Trophoblast cell (in vitro differentiated cells and primary cell): ENCODE data around the gene GALR2.

ENCODE experiments used
- DNase-seq, 2 donors: peaks; one replicate each; pipeline ENCODE4 v3.0.0-alpha.2; 2016
- H2AFZ ChIP-seq: 2 replicates; pipeline ENCODE4 v1.6.1; 2013; ENCODE audit warnings: low read length, moderate library complexity, mild to moderate bottlenecking; ENCODE audit not compliant: insufficient read depth, poor library complexity
- H2AK5ac ChIP-seq: 2 replicates; pipeline ENCODE4 v1.6.1; 2013; ENCODE audit warnings: mild to moderate bottlenecking, low read length
- H2BK120ac ChIP-seq: 2 replicates; pipeline ENCODE4 v1.6.1; 2013; ENCODE audit warnings: low read length, mild to moderate bottlenecking, moderate library complexity; ENCODE audit not compliant: insufficient read depth, poor library complexity
- H2BK12ac ChIP-seq: 2 replicates; pipeline ENCODE4 v1.6.1; 2013; ENCODE audit warnings: mild to moderate bottlenecking, low read length, moderate library complexity
- H2BK5ac ChIP-seq: 2 replicates; pipeline ENCODE4 v1.6.1; 2013; ENCODE audit warnings: low read length, low read depth, moderate library complexity, mild to moderate bottlenecking; ENCODE audit not compliant: poor library complexity
- H3K14ac ChIP-seq: 2 replicates; pipeline ENCODE4 v1.6.1; 2013; ENCODE audit warnings: mild to moderate bottlenecking, low read length
- H3K18ac ChIP-seq: 2 replicates; pipeline ENCODE4 v1.6.1; 2013; ENCODE audit warnings: mild to moderate bottlenecking, low read length
- H3K23ac ChIP-seq: 2 replicates; pipeline ENCODE4 v1.6.1; 2013; ENCODE audit warnings: low read length
- H3K27ac ChIP-seq: 2 replicates; pipeline ENCODE4 v1.5.1; 2013; ENCODE audit warnings: low read depth, mild to moderate bottlenecking, inconsistent platforms, low read length, moderate library complexity
- H3K27me3 ChIP-seq: 2 replicates; pipeline ENCODE4 v1.6.1; 2013; ENCODE audit warnings: inconsistent platforms, mild to moderate bottlenecking, low read length, moderate library complexity; ENCODE audit not compliant: insufficient read depth
- H3K36me3 ChIP-seq, 2 experiments: 1 replicate in 1 of 2; 2 replicates in 1 of 2; pipeline ENCODE4 v1.6.1; 2013; ENCODE audit warnings: low read length in 2 of 2, mild to moderate bottlenecking in 2 of 2, moderate library complexity in 1 of 2; ENCODE audit not compliant: insufficient read depth in 2 of 2, control insufficient read depth in 1 of 2
- H3K4ac ChIP-seq: 2 replicates; pipeline ENCODE4 v1.6.1; 2013; ENCODE audit warnings: low read depth, mild to moderate bottlenecking, low read length, moderate library complexity
- H3K4me1 ChIP-seq, 2 experiments: 1 replicate in 1 of 2; 2 replicates in 1 of 2; pipeline ENCODE4 v1.6.1; 2013; ENCODE audit warnings: low read length in 2 of 2, mild to moderate bottlenecking in 2 of 2, moderate library complexity in 1 of 2; ENCODE audit not compliant: insufficient read depth in 2 of 2, control insufficient read depth in 1 of 2
- H3K4me2 ChIP-seq: 2 replicates; pipeline ENCODE4 v1.6.1; 2013; ENCODE audit warnings: inconsistent platforms, mild to moderate bottlenecking, low read length, moderate library complexity
- H3K4me3 ChIP-seq: 2 replicates; pipeline ENCODE4 v1.5.1; 2013; ENCODE audit warnings: mild to moderate bottlenecking, low read depth, low read length, inconsistent platforms
- H3K79me1 ChIP-seq: one replicate; pipeline ENCODE4 v1.6.1; 2013; ENCODE audit warnings: low read length
- H3K79me2 ChIP-seq: 2 replicates; pipeline ENCODE4 v1.6.1; 2013; ENCODE audit warnings: low read length, mild to moderate bottlenecking; ENCODE audit not compliant: control insufficient read depth, insufficient read depth, poor library complexity
- H3K9ac ChIP-seq: 2 replicates; pipeline ENCODE4 v1.6.1; 2013; ENCODE audit warnings: mild to moderate bottlenecking, low read length
- H3K9me3 ChIP-seq: 2 replicates; pipeline ENCODE4 v1.6.1; 2013; ENCODE audit warnings: low read depth, mild to moderate bottlenecking, control low read depth, inconsistent platforms, low read length; ENCODE audit not compliant: insufficient read depth
- H4K12ac ChIP-seq: 2 replicates; pipeline ENCODE4 v1.6.1; 2013; ENCODE audit warnings: low read depth, mild to moderate bottlenecking, low read length, moderate library complexity
- H4K8ac ChIP-seq: 2 replicates; pipeline ENCODE4 v1.6.1; 2013; ENCODE audit warnings: low read depth, mild to moderate bottlenecking, low read length, moderate library complexity
- H4K91ac ChIP-seq: one replicate; pipeline ENCODE4 v1.6.1; 2013; ENCODE audit warnings: low read depth, mild to moderate bottlenecking, low read length, moderate library complexity
- WGBS: extraction: QIAGEN DNeasy Blood & Tissue Kit; methylation state at CpG from one replicate; pipeline ENCODE4 v1.1.7; 2013; ENCODE audit warnings: missing lambda C conversion rate; ENCODE audit not compliant: insufficient read length, insufficient coverage; ENCODE audit errors: extremely low coverage; 5-methylcytosine and 5-hydroxymethylcytosine counted together

The GALR2 gene

DNA sequence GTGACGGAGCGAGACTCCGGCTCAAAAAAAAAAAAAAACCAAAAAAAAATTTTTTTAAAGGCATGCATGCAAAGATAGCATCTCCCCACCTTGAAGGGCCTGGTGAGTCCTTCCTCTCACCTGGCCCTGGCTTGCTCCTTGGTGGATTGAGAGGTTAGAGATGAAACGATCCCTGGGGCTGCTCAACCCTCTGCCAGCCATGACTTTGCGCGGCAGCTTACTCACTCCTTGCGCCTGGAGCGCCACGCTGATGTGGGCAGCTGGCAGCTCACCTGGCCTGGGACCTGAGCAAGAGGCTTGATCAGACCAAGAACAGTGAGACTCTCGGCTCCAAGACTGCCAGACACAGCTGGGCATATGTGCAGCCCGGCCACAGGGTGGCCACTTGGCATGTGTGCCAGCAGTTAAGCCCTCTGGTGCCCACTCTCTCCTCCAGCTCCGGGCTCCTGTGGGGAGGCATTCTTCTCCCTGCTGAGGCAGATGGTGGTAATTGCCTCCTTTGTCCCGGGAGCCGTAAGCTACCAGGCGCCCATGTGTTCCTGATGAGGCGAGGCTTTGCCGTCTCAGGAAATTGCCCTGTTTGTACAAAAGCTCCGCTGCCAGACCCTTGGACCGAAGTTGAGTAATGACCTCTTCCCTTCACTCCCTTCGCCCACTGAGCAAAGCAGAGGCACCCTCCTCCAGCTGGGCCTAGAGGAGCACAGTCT is 42.4 kb upstream of the GALR2 start:
- Histone ChIP-seq H3K27ac (no peak overlapping the region), H3K4ac (no peak overlapping the region), H3K79me1 (no peaks in the 10 kb centered on the region), H3K4me1 (peaks cover 0 to 5% of the 10 kb centered on the region in 2 experiments), H3K27me3 (no peaks in the 10 kb centered on the region), H3K36me3 (no peaks in the 10 kb centered on the region), H3K14ac (no peak overlapping the region), H4K91ac (no peak overlapping the region), H3K9me3 (peaks cover 9% of the 10 kb centered on the region), H2AFZ (no peak overlapping the region), H2BK120ac (no peak overlapping the region), H2BK12ac (no peak overlapping the region), H3K79me2 (no peaks in the 10 kb centered on the region), H3K4me3 (no peak overlapping the region), H3K9ac (no peak overlapping the region), H3K23ac (no peak overlapping the region), H2BK5ac (no peak overlapping the region), H4K12ac (no peak overlapping the region), H3K18ac (no peak overlapping the region), H2AK5ac (no peak overlapping the region), H3K4me2 (no peak overlapping the region), H4K8ac (no peak overlapping the region)
- peak; percentile 98 for DNase-seq
- no CpG with 5 or more reads among the region's 20 CpGs for WGBS

GRCh38 chr17:76032780-76033108 is 41.8 kb upstream of the GALR2 start:
- no peak overlapping the region for H3K4ac ChIP-seq
- H3K14ac ChIP-seq, result no peak overlapping the region
- H2BK12ac ChIP-seq, result no peak overlapping the region
- H3K79me2 ChIP-seq, result no peaks in the 10 kb centered on the region
- no peak overlapping the region for H4K12ac ChIP-seq
- no peaks in the 10 kb centered on the region for H3K79me1 ChIP-seq
- H2BK5ac ChIP-seq, result no peak overlapping the region
- no peak overlapping the region for H2BK120ac ChIP-seq
- H3K4me3 ChIP-seq, result no peak overlapping the region
- no peak overlapping the region for H4K8ac ChIP-seq
- H3K23ac ChIP-seq, result no peak overlapping the region
- no peaks in the 10 kb centered on the region for H3K36me3 ChIP-seq
- H2AK5ac ChIP-seq, result no peak overlapping the region
- H3K4me1 ChIP-seq, result peaks cover 0 to 3% of the 10 kb centered on the region in 2 experiments
- WGBS, result no CpG with 5 or more reads among the region's 5 CpGs
- no peak overlapping the region for H3K27ac ChIP-seq
- H3K18ac ChIP-seq, result no peak overlapping the region
- no peak overlapping the region for H3K4me2 ChIP-seq
- DNase-seq, result no peak
- no peak overlapping the region for H3K9ac ChIP-seq
- no peak overlapping the region for H2AFZ ChIP-seq
- no peaks in the 10 kb centered on the region for H3K27me3 ChIP-seq
- peaks cover 7% of the 10 kb centered on the region for H3K9me3 ChIP-seq
- no peak overlapping the region for H4K91ac ChIP-seq

GRCh38 chr17:76033139-76033538 is 41.4 kb upstream of the GALR2 start:
- H3K9me3 ChIP-seq, result peaks cover 7% of the 10 kb centered on the region
- no CpG with 5 or more reads among the region's 6 CpGs for WGBS
- H2BK12ac ChIP-seq, result no peak overlapping the region

DNA sequence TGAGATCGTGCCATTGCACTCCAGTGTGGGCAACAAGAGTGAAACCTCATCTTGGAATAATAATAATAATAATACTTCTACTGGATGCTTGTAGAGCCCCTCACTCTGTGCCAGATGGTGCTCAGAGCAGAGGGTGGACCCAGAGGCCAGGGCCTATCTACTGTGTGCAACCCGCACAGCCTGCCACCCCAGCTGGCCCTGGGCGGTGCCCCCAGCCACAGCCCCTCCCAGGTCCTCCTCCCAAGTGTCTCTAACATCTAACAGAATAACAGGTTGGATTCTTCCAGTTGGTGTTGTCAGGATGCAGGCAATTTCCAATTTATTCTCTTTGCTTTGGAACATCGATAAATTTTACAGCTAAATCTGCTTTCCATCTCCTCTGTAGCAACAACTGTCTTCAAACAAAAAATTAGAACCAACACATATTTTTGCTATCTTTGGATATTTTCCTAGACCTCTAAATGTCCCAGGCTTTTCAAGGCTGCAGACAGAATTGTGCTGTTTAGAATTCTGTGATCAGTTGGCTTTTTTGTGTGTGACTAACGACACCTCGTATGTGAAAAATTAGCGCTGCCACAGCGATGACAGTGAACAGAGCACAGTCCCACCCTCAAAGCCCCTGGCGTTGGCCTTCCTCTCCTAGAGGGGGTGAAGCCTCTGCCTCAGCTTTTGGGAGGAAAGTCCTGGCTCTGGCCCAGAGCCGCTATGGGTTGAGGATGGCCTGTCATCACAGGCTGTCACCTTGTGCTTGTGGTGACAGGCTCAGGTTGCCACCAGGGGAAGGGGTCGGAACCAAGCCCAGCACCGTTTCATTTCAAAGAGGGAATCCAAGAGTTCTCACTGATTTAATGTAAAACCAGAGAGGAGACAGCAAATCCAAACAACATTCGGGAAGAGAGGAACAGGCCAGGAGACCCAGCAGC is 39.9 kb upstream of the GALR2 start:
- H3K4me2 ChIP-seq, result no peak overlapping the region
- H2BK12ac ChIP-seq, result no peak overlapping the region
- peaks cover 8 to 14% of the 10 kb centered on the region in 2 experiments for H3K36me3 ChIP-seq
- H3K4ac ChIP-seq, result no peak overlapping the region
- no peak for DNase-seq
- H3K9me3 ChIP-seq, result peaks cover 7% of the 10 kb centered on the region
- H3K18ac ChIP-seq, result no peak overlapping the region
- H3K79me2 ChIP-seq, result no peaks in the 10 kb centered on the region
- no peaks in the 10 kb centered on the region for H3K79me1 ChIP-seq
- H4K12ac ChIP-seq, result no peak overlapping the region
- H4K91ac ChIP-seq, result no peak overlapping the region
- H2AK5ac ChIP-seq, result no peak overlapping the region
- H3K4me1 ChIP-seq, result peaks cover 0 to 1% of the 10 kb centered on the region in 2 experiments
- H3K9ac ChIP-seq, result no peak overlapping the region
- no peak overlapping the region for H4K8ac ChIP-seq
- WGBS, result no CpG with 5 or more reads among the region's 13 CpGs
- no peak overlapping the region for H3K14ac ChIP-seq
- no peak overlapping the region for H2BK120ac ChIP-seq
- no peak overlapping the region for H3K27ac ChIP-seq
- H2AFZ ChIP-seq, result no peak overlapping the region
- H3K23ac ChIP-seq, result no peak overlapping the region
- no peak overlapping the region for H3K4me3 ChIP-seq
- no peaks in the 10 kb centered on the region for H3K27me3 ChIP-seq
- H2BK5ac ChIP-seq, result no peak overlapping the region

More at GRCh38 chr17:76033139-76033538, 41.4 kb upstream of the GALR2 start:
- H3K23ac ChIP-seq, result no peak overlapping the region
- H3K4me3 ChIP-seq, result no peak overlapping the region
- peaks cover 0 to 1% of the 10 kb centered on the region in 2 experiments for H3K36me3 ChIP-seq
- no peak overlapping the region for H4K8ac ChIP-seq
- H3K4ac ChIP-seq, result no peak overlapping the region
- H3K27me3 ChIP-seq, result no peaks in the 10 kb centered on the region
- H3K9ac ChIP-seq, result no peak overlapping the region
- no peak overlapping the region for H3K4me2 ChIP-seq
- H3K79me1 ChIP-seq, result no peaks in the 10 kb centered on the region
- no peak overlapping the region for H2AFZ ChIP-seq
- H3K27ac ChIP-seq, result no peak overlapping the region
- DNase-seq, result no peak
- no peak overlapping the region for H2AK5ac ChIP-seq
- H4K91ac ChIP-seq, result no peak overlapping the region
- no peak overlapping the region for H3K18ac ChIP-seq
- H3K4me1 ChIP-seq, result peaks cover 0 to 3% of the 10 kb centered on the region in 2 experiments
- H3K79me2 ChIP-seq, result no peaks in the 10 kb centered on the region
- H3K14ac ChIP-seq, result no peak overlapping the region
- H4K12ac ChIP-seq, result no peak overlapping the region
- no peak overlapping the region for H2BK5ac ChIP-seq
- no peak overlapping the region for H2BK120ac ChIP-seq
